GM12878 (cell line): ENCODE measurements around the gene GSE1. TPM values are rescaled to one million over a fixed set of nuclear protein-coding genes. Genes with fewer than 3 reads are reported as not detected.

Experiments used
- ATAC-seq: fragments of 200-7000 bp; cut with Tn5 transposase; 3 replicates; pipeline ENCODE4 v1.9.1; 2020; ENCODE audit warnings: mild to moderate bottlenecking, moderate library complexity
- BruUV-seq: library from RNA; stranded (reverse); fragments of 400-500 nt; replicated peaks from 2 replicates; lab custom pipeline; 2021; lab: Mats Ljungman, UMichigan
- CTCF ChIA-PET: fragments of 300-600 bp; sonication (Branson Sonifier 250); formaldehyde crosslinking; extraction: SDS; loops from one replicate; lab custom pipeline; 2021; ENCODE audit warnings: inconsistent platforms; lab: Yijun Ruan, JAX
- POLR2A ChIA-PET: fragments of 350-600 bp; formaldehyde crosslinking; extraction: SDS; loops from one replicate; lab custom pipeline; 2021; ENCODE audit warnings: inconsistent platforms; lab: Charles Lee
- RAD21 ChIA-PET: fragments of 300-600 bp; sonication (Branson Sonifier 250); formaldehyde crosslinking; loops from one replicate; lab custom pipeline; 2023; ENCODE audit warnings: antibody characterized with exemption; ENCODE audit not compliant: unreplicated experiment; lab: Charles Lee
- SMC1A ChIA-PET: fragments of 300-600 bp; sonication (Branson Sonifier 250); formaldehyde crosslinking; loops from one replicate; lab custom pipeline; 2023; ENCODE audit not compliant: unreplicated experiment, uncharacterized antibody; lab: Charles Lee
- DNase-seq: peaks from one replicate; pipeline ENCODE4 v3.0.0-alpha.2; 2011; ENCODE audit warnings: low read depth, low spot score
- FAIRE-seq: peaks from 3 replicates; lab custom pipeline; 2011; peaks lifted over from hg19 to GRCh38; lab: Jason Lieb, UNC
- H2AFZ ChIP-seq: 2 replicates; pipeline ENCODE4 v1.6.0; 2011; ENCODE audit warnings: low read depth, low read length, control low read depth; ENCODE audit not compliant: control insufficient read depth
- H3K27ac ChIP-seq: 2 replicates; pipeline ENCODE4 v1.5.1; 2011; ENCODE audit warnings: control low read depth; ENCODE audit not compliant: control insufficient read depth, insufficient read depth
- H3K27me3 ChIP-seq, 2 experiments: replicated peaks in 1 of 2; 2 replicates each; pipeline versions ENCODE4 v1.6.0 to v1.6.1; 2011; ENCODE audit warnings: low read length in 1 of 2; ENCODE audit not compliant: control insufficient read depth in 2 of 2, insufficient read depth in 2 of 2
- H3K36me3 ChIP-seq, 2 experiments: 2 replicates each; pipeline ENCODE4 v1.5.1; 2011; ENCODE audit warnings: low read length in 1 of 2; ENCODE audit not compliant: control insufficient read depth in 2 of 2, insufficient read depth in 2 of 2
- H3K4me1 ChIP-seq: 2 replicates; pipeline ENCODE4 v1.6.1; 2011; ENCODE audit warnings: mild to moderate bottlenecking, low read length, moderate library complexity, mixed read lengths; ENCODE audit not compliant: control insufficient read depth, insufficient read depth
- H3K4me2 ChIP-seq: 2 replicates; pipeline ENCODE4 v1.6.0; 2011; ENCODE audit warnings: control low read depth; ENCODE audit not compliant: control insufficient read depth, insufficient read depth
- H3K4me3 ChIP-seq: fragments of 200-600 bp; sonication (generic); 2 replicates; pipeline ENCODE4 v1.5.1; 2016
- H3K79me2 ChIP-seq: 2 replicates; pipeline ENCODE4 v1.6.0; 2011; ENCODE audit warnings: low read length; ENCODE audit not compliant: control insufficient read depth, insufficient read depth
- H3K9ac ChIP-seq: 2 replicates; pipeline ENCODE4 v1.8.0; 2011; ENCODE audit warnings: low read length, control low read depth, mixed read lengths; ENCODE audit not compliant: control insufficient read depth, insufficient read depth
- H3K9me3 ChIP-seq: replicated peaks from 3 replicates; pipeline ENCODE4 v1.5.1; 2011; ENCODE audit warnings: mild to moderate bottlenecking, low read length; ENCODE audit not compliant: control insufficient read depth, insufficient read depth
- H4K20me1 ChIP-seq: 2 replicates; pipeline ENCODE4 v1.6.0; 2011; ENCODE audit not compliant: control insufficient read depth, insufficient read depth
- BHLHE40 ChIP-seq, 2 experiments: fragments of 450-650 bp in 1 of 2; IDR thresholded peaks; 2 replicates each; pipeline ENCODE4 v1.6.1; 2011 to 2017; ENCODE audit warnings: low read depth in 2 of 2, borderline replicate concordance in 1 of 2, improper control_type of control experiment in 1 of 2, low read length in 1 of 2, mild to moderate bottlenecking in 1 of 2
- CBFB ChIP-seq: IDR thresholded peaks from 2 replicates; pipeline ENCODE4 v1.6.1; 2016; ENCODE audit warnings: antibody characterized with exemption, low read depth
- CBX5 ChIP-seq: sonication (generic); IDR thresholded peaks from 2 replicates; pipeline ENCODE4 v1.6.1; 2016; ENCODE audit warnings: low read depth, moderate library complexity, mild to moderate bottlenecking, inconsistent platforms
- EED ChIP-seq: sonication (generic); IDR thresholded peaks from 2 replicates; pipeline ENCODE4 v1.6.1; 2016; ENCODE audit warnings: antibody characterized with exemption, low read depth
- EP300 ChIP-seq, 2 experiments: fragments of 150-350 bp in 1 of 2; IDR thresholded peaks; 2 replicates each; pipeline ENCODE4 v1.6.1; 2011 to 2012; ENCODE audit warnings: low read depth in 2 of 2, low read length in 2 of 2, borderline replicate concordance in 1 of 2, improper control_type of control experiment in 1 of 2, inconsistent platforms in 1 of 2; ENCODE audit not compliant: control insufficient read depth in 1 of 2
- GATAD2B ChIP-seq: fragments of 450-650 bp; conservative IDR thresholded peaks from 2 replicates; pipeline ENCODE4 v1.6.1; 2017; ENCODE audit warnings: low read depth, mild to moderate bottlenecking, moderate library complexity
- NFIC ChIP-seq: IDR thresholded peaks from 2 replicates; pipeline ENCODE4 v1.6.1; 2012; ENCODE audit warnings: low read depth, mild to moderate bottlenecking, inconsistent platforms, low read length, moderate library complexity
- NFYB ChIP-seq: IDR thresholded peaks from 2 replicates; pipeline ENCODE4 v1.6.1; 2011; ENCODE audit warnings: low read depth, mild to moderate bottlenecking, low read length, improper control_type of control experiment, moderate library complexity; ENCODE audit not compliant: insufficient read depth
- RB1 ChIP-seq: fragments of 450-650 bp; formaldehyde crosslinking; IDR thresholded peaks from 2 replicates; pipeline ENCODE4 v1.6.1; 2017; ENCODE audit warnings: mild to moderate bottlenecking, borderline replicate concordance
- RFX5 ChIP-seq: IDR thresholded peaks from 2 replicates; pipeline ENCODE4 v1.6.1; 2011; ENCODE audit warnings: low read depth, low read length, improper control_type of control experiment
- STAT3 ChIP-seq: IDR thresholded peaks from 2 replicates; pipeline ENCODE4 v1.6.1; 2011; ENCODE audit warnings: low read depth, low read length, improper control_type of control experiment
- ZBED1 ChIP-seq: IDR thresholded peaks from 2 replicates; pipeline ENCODE4 v1.6.1; 2016; ENCODE audit warnings: borderline replicate concordance
- ZNF217 ChIP-seq: fragments of 450-650 bp; IDR thresholded peaks from 2 replicates; pipeline ENCODE4 v1.6.1; 2017; ENCODE audit warnings: antibody characterized with exemption, mild to moderate bottlenecking
- ZNF384 ChIP-seq: IDR thresholded peaks from 2 replicates; pipeline ENCODE4 v1.6.1; 2012; ENCODE audit warnings: low read depth, mild to moderate bottlenecking, low read length, improper control_type of control experiment, borderline replicate concordance
- ZNF687 ChIP-seq: fragments of 450-650 bp; IDR thresholded peaks from 2 replicates; pipeline ENCODE4 v1.6.1; 2017; ENCODE audit warnings: mild to moderate bottlenecking, moderate library complexity
- ZZZ3 ChIP-seq: IDR thresholded peaks from 2 replicates; pipeline ENCODE4 v1.6.1; 2011; ENCODE audit warnings: low read depth; ENCODE audit not compliant: control insufficient read depth, insufficient read length
- WGBS: methylation state at CpG from one replicate; pipeline ENCODE4 v1.1.6; 2016; ENCODE audit warnings: low lambda C conversion rate; ENCODE audit not compliant: insufficient replicate concordance, insufficient coverage; ENCODE audit errors: missing lambda C conversion rate; 5-methylcytosine and 5-hydroxymethylcytosine counted together
- in situ Hi-C: fragments of 300-500 bp; cut with MboI; formaldehyde crosslinking; loops from 9 replicates; pipeline ENCODE4 v1.14.3; 2018; ENCODE audit warnings: mixed read lengths
- intact Hi-C: fragments of 100-400 bp; cut with micrococcal nuclease; formaldehyde crosslinking; loops from one replicate; pipeline ENCODE4 v1.14.2; 2022; ENCODE audit not compliant: unreplicated experiment
- polyA plus RNA-seq, 11 experiments: library from polyadenylated mRNA; depleted of rRNA in 4 of 11; unstranded in 6 of 11; stranded (reverse) in 5 of 11; fragments of >200 nt; fragmentation: Nextera tagmentation in 4 of 11; fragmentation: Illumina TruSeq in 1 of 11; extraction: Ambion mirVana in 4 of 11; extraction: Trizol in 1 of 11; gene quantifications; 1 replicate in 1 of 11; 2 replicates in 10 of 11; pipeline versions ENCODE4 v1.2.1 to v1.2.3, GENCODE V29; 2011 to 2016; ENCODE audit warnings: inconsistent platforms in 2 of 11, missing spikeins in 2 of 11, low read depth in 1 of 11
- total RNA-seq, 4 experiments: library from RNA; depleted of rRNA in 3 of 4; stranded (reverse); fragments of >200 nt in 3 of 4; fragmentation: Illumina TruSeq in 1 of 4; extraction: Trizol in 1 of 4; gene quantifications; 2 replicates each; pipeline versions ENCODE4 v1.2.1 to v1.2.3, GENCODE V29; 2013 to 2021
- TF ChIP-seq, protein P1 (sequence below): IDR thresholded peaks from 2 replicates; pipeline ENCODE4 v1.6.1; 2012; ENCODE audit warnings: low read depth, low read length, improper control_type of control experiment
- TF ChIP-seq, protein P2 (sequence below): fragments of 450-650 bp; IDR thresholded peaks from 2 replicates; pipeline ENCODE4 v1.6.1; 2017; ENCODE audit warnings: mild to moderate bottlenecking, low read depth, inconsistent platforms; ENCODE audit not compliant: poor library complexity, severe bottlenecking

GSE1 gene
- total and polyA plus RNA-seq, 10 of the 15 experiments (the other 5 are each of a cell fraction or from before 2014, with no cell fraction given) = 4.6 to 58.7 (median 18.2) TPM

DNA sequence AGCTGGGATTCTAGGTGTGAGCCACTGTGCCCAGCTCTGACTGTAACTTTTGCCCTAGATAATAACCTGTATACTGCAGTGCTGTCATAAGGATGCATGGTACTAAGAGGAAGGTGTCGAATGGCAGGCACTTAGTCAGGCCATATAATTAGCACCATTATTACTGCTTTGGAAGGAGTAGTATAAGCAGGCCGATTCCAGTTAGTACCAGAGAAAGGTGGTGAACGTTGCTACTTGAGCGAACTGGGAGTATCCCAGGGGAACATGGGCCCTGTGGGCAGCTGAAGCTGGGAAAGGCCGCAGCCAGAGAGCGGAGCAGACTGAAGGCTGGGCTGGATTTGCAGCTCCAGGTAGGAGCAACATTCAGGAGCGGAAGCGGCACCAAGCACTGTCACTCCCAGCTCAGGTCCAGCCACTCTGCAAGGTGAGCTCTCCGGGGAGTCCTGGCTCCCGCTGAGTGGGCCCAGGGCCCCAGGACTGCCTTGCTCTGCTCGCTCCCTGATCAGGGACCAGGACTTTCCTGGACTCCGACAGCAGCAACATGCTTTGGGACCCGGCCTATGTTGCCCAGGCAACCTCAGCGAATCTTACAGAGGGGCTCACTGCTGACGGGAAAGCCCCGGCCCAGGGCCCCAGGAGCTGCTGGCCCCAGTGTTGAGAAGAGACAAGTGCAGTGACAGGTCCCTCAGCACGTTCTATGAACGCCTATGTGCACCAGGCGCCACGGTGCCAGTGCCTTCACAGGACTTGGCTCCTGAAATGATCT, 109.2 kb downstream of the GSE1 start:
- Histone ChIP-seq H3K4me1 (no peaks in the 10 kb centered on the region), H3K79me2 (no peaks in the 10 kb centered on the region), H3K27me3 (no peaks in the 10 kb centered on the region; a peak in 2 of 4 replicates), H3K4me3 (no peak overlapping the region), H3K27ac (no peak overlapping the region), H2AFZ (no peak overlapping the region), H4K20me1 (no peaks in the 10 kb centered on the region), H3K9me3 (no peaks in the 10 kb centered on the region), H3K36me3 (no peaks in the 10 kb centered on the region), H3K4me2 (no peak overlapping the region), H3K9ac (no peak overlapping the region)
- no TSS peak for BruUV-seq
- WGBS = 65% methylated on average over 20 of the region's 20 CpGs
- SMC1A ChIA-PET = interaction anchor here (0.7 to 1.5 kb wide), 2 partner anchors 34 to 398 kb away, joined by 3 read pairs; no protein-coding TSS in a partner anchor
- in situ Hi-C loops = no loop called here
- CTCF ChIA-PET = interaction anchor here (1.1 to 1.5 kb wide), 2 partner anchors 14 to 607 kb away, joined by 3 to 4 read pairs; no protein-coding TSS in a partner anchor
- intact Hi-C loops = no loop called here
- ATAC-seq (no peak), DNase-seq (no peak), FAIRE-seq (no peak)
- RAD21 ChIA-PET = interaction anchor here (1.4 kb wide), 1 partner anchor 25 kb away, joined by 6 read pairs; no protein-coding TSS in a partner anchor
- POLR2A ChIA-PET = no interaction called here
- TF ChIP-seq EP300 (IDR thresholded peaks at IDR 0.05; ENCODE audit: borderline replicate concordance in 1 of 2, control insufficient read depth in 1 of 2, low read depth in 2 of 2, low read length in 2 of 2) = no peak
- TF ChIP-seq ZNF687 = no peak
- no peak for TF ChIP-seq RFX5
- TF ChIP-seq NFIC = no peak
- no peak for TF ChIP-seq NFYB
- no peak for TF ChIP-seq CBX5
- no peak for TF ChIP-seq ZNF384
- TF ChIP-seq, protein P1, sequence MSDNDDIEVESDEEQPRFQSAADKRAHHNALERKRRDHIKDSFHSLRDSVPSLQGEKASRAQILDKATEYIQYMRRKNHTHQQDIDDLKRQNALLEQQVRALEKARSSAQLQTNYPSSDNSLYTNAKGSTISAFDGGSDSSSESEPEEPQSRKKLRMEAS = no peak
- TF ChIP-seq GATAD2B = no peak
- TF ChIP-seq ZZZ3 = no peak
- no peak for TF ChIP-seq CBFB
- no peak for TF ChIP-seq RB1
- no peak for TF ChIP-seq EED
- no peak for TF ChIP-seq ZBED1
- no peak for TF ChIP-seq STAT3
- TF ChIP-seq, protein P2, sequence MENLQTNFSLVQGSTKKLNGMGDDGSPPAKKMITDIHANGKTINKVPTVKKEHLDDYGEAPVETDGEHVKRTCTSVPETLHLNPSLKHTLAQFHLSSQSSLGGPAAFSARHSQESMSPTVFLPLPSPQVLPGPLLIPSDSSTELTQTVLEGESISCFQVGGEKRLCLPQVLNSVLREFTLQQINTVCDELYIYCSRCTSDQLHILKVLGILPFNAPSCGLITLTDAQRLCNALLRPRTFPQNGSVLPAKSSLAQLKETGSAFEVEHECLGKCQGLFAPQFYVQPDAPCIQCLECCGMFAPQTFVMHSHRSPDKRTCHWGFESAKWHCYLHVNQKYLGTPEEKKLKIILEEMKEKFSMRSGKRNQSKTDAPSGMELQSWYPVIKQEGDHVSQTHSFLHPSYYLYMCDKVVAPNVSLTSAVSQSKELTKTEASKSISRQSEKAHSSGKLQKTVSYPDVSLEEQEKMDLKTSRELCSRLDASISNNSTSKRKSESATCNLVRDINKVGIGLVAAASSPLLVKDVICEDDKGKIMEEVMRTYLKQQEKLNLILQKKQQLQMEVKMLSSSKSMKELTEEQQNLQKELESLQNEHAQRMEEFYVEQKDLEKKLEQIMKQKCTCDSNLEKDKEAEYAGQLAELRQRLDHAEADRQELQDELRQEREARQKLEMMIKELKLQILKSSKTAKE = no peak
- no peak for TF ChIP-seq ZNF217
- TF ChIP-seq BHLHE40 (IDR thresholded peaks at IDR 0.05; ENCODE audit: borderline replicate concordance in 1 of 2, low read depth in 2 of 2, low read length in 1 of 2) = no peak
